ENCODE data around the gene DCAF17.
"Not testable (repeated sequence)": the region's sequence is repeated elsewhere in the genome, so short reads cannot be mapped to it uniquely, and the experiment has no call there.

Gene DCAF17

GRCh38 chr2:171485116-171485515, 51.1 kb downstream of the DCAF17 start:
- Histone ChIP-seq H3K9me3 (ENCODE audit: control insufficient read depth, low read length) (no peaks in the 10 kb centered on the region), H3K36me3 (ENCODE audit: control insufficient read depth, insufficient read depth, low read length) (peaks cover 6% of the 10 kb centered on the region), H3K4me1 (ENCODE audit: control insufficient read depth, insufficient read depth, low read length, poor library complexity, severe bottlenecking) (peaks cover 18% of the 10 kb centered on the region), H3K27ac (ENCODE audit: low read depth, low read length, severe bottlenecking) (no peak overlapping the region), H3K4me3 (ENCODE audit: extremely low read depth, insufficient read depth, low read length, poor library complexity, severe bottlenecking) (no peak overlapping the region)
- WGBS, 2 experiments (ENCODE audit: insufficient coverage in 2 of 2): no CpG with 5 or more reads among the region's 1 CpG

- no peak overlapping the region for H3K27ac ChIP-seq (ENCODE audit: low read depth, low read length, severe bottlenecking)
- H3K9me3 ChIP-seq (ENCODE audit: control insufficient read depth, low read length): no peaks in the 10 kb centered on the region
- WGBS, 2 experiments (ENCODE audit: insufficient coverage in 2 of 2): 88 to 97% methylated on average over 6 of the region's 6 CpGs
- H3K4me3 ChIP-seq (ENCODE audit: extremely low read depth, insufficient read depth, low read length, poor library complexity, severe bottlenecking): no peak overlapping the region
- peaks cover 7% of the 10 kb centered on the region for H3K4me1 ChIP-seq (ENCODE audit: control insufficient read depth, insufficient read depth, low read length, poor library complexity, severe bottlenecking)
- no peaks in the 10 kb centered on the region for H3K36me3 ChIP-seq (ENCODE audit: control insufficient read depth, insufficient read depth, low read length)
These were observed 53.2 kb downstream of the DCAF17 start for GRCh38 chr2:171487201-171487600.

- Histone ChIP-seq H3K9me3 (ENCODE audit: control insufficient read depth, low read length) (no peaks in the 10 kb centered on the region), H3K27ac (ENCODE audit: low read depth, low read length, severe bottlenecking) (no peak overlapping the region), H3K36me3 (ENCODE audit: control insufficient read depth, insufficient read depth, low read length) (no peaks in the 10 kb centered on the region), H3K4me1 (ENCODE audit: control insufficient read depth, insufficient read depth, low read length, poor library complexity, severe bottlenecking) (peaks cover under 1% of the 10 kb centered on the region), H3K4me3 (ENCODE audit: extremely low read depth, insufficient read depth, low read length, poor library complexity, severe bottlenecking) (no peak overlapping the region)
- 92 to 100% methylated on average over 2 of the region's 4 CpGs for WGBS, 2 experiments (ENCODE audit: insufficient coverage in 2 of 2)
These were observed 53.8 kb downstream of the DCAF17 start for GRCh38 chr2:171487803-171488259.

- H3K4me1 ChIP-seq (ENCODE audit: control insufficient read depth, insufficient read depth, low read length, poor library complexity, severe bottlenecking): no peaks in the 10 kb centered on the region
- H3K27ac ChIP-seq (ENCODE audit: low read depth, low read length, severe bottlenecking): no peak overlapping the region
- H3K9me3 ChIP-seq (ENCODE audit: control insufficient read depth, low read length): no peaks in the 10 kb centered on the region
- H3K36me3 ChIP-seq (ENCODE audit: control insufficient read depth, insufficient read depth, low read length): no peaks in the 10 kb centered on the region
- WGBS, 2 experiments (ENCODE audit: insufficient coverage in 2 of 2): 97 to 100% methylated on average over 1 to 2 of the region's 2 CpGs
- no peak overlapping the region for H3K4me3 ChIP-seq (ENCODE audit: extremely low read depth, insufficient read depth, low read length, poor library complexity, severe bottlenecking)
These were observed 56.6 kb downstream of the DCAF17 start for GRCh38 chr2:171490577-171490976.

GRCh38 chr2:171491292-171491691, 57.3 kb downstream of the DCAF17 start:
- Histone ChIP-seq H3K27ac (ENCODE audit: low read depth, low read length, severe bottlenecking) (no peak overlapping the region), H3K4me3 (ENCODE audit: extremely low read depth, insufficient read depth, low read length, poor library complexity, severe bottlenecking) (no peak overlapping the region), H3K4me1 (ENCODE audit: control insufficient read depth, insufficient read depth, low read length, poor library complexity, severe bottlenecking) (no peaks in the 10 kb centered on the region), H3K9me3 (ENCODE audit: control insufficient read depth, low read length) (no peaks in the 10 kb centered on the region), H3K36me3 (ENCODE audit: control insufficient read depth, insufficient read depth, low read length) (no peaks in the 10 kb centered on the region)
- 89 to 97% methylated on average over 3 of the region's 3 CpGs for WGBS, 2 experiments (ENCODE audit: insufficient coverage in 2 of 2)

- Histone ChIP-seq H3K9me3 (ENCODE audit: control insufficient read depth, low read length) (no peaks in the 10 kb centered on the region), H3K4me1 (ENCODE audit: control insufficient read depth, insufficient read depth, low read length, poor library complexity, severe bottlenecking) (no peaks in the 10 kb centered on the region), H3K4me3 (ENCODE audit: extremely low read depth, insufficient read depth, low read length, poor library complexity, severe bottlenecking) (no peak overlapping the region), H3K36me3 (ENCODE audit: control insufficient read depth, insufficient read depth, low read length) (no peaks in the 10 kb centered on the region), H3K27ac (ENCODE audit: low read depth, low read length, severe bottlenecking) (no peak overlapping the region)
- 86 to 100% methylated on average over 1 to 5 of the region's 6 CpGs for WGBS, 2 experiments (ENCODE audit: insufficient coverage in 2 of 2)
These were observed 58.6 kb downstream of the DCAF17 start for GRCh38 chr2:171492664-171493063.

GRCh38 chr2:171497664-171498063, 63.6 kb downstream of the DCAF17 start:
- WGBS, 2 experiments (ENCODE audit: insufficient coverage in 2 of 2): 88 to 100% methylated on average over 5 of the region's 5 CpGs
- H3K9me3 ChIP-seq (ENCODE audit: control insufficient read depth, low read length); H3K27ac ChIP-seq (ENCODE audit: low read depth, low read length, severe bottlenecking); H3K4me3 ChIP-seq (ENCODE audit: extremely low read depth, insufficient read depth, low read length, poor library complexity, severe bottlenecking); H3K36me3 ChIP-seq (ENCODE audit: control insufficient read depth, insufficient read depth, low read length); H3K4me1 ChIP-seq (ENCODE audit: control insufficient read depth, insufficient read depth, low read length, poor library complexity, severe bottlenecking): not testable (repeated sequence)

GRCh38 chr2:171505374-171505773, 71.3 kb downstream of the DCAF17 start:
- Histone ChIP-seq H3K4me3 (ENCODE audit: extremely low read depth, insufficient read depth, low read length, poor library complexity, severe bottlenecking) (no peak overlapping the region), H3K4me1 (ENCODE audit: control insufficient read depth, insufficient read depth, low read length, poor library complexity, severe bottlenecking) (no peaks in the 10 kb centered on the region), H3K27ac (ENCODE audit: low read depth, low read length, severe bottlenecking) (no peak overlapping the region), H3K36me3 (ENCODE audit: control insufficient read depth, insufficient read depth, low read length) (no peaks in the 10 kb centered on the region), H3K9me3 (ENCODE audit: control insufficient read depth, low read length) (peaks cover 6% of the 10 kb centered on the region)
- 100% methylated on average over 1 of the region's 2 CpGs; no CpG with 5 or more reads in 1 of the 2 experiments for WGBS, 2 experiments (ENCODE audit: insufficient coverage in 2 of 2)

GRCh38 chr2:171509945-171510731, 76.1 kb downstream of the DCAF17 start:
- Histone ChIP-seq H3K36me3 (ENCODE audit: control insufficient read depth, insufficient read depth, low read length) (no peaks in the 10 kb centered on the region), H3K9me3 (ENCODE audit: control insufficient read depth, low read length) (no peaks in the 10 kb centered on the region), H3K4me1 (ENCODE audit: control insufficient read depth, insufficient read depth, low read length, poor library complexity, severe bottlenecking) (peaks cover 9% of the 10 kb centered on the region), H3K4me3 (ENCODE audit: extremely low read depth, insufficient read depth, low read length, poor library complexity, severe bottlenecking) (no peak overlapping the region), H3K27ac (ENCODE audit: low read depth, low read length, severe bottlenecking) (no peak overlapping the region)
- 43 to 52% methylated on average over 2 to 3 of the region's 9 CpGs for whole genome bisulfite sequencing, 2 experiments (ENCODE audit: insufficient coverage in 2 of 2)

GRCh38 chr2:171512014-171512413, 78.0 kb downstream of the DCAF17 start:
- 89 to 90% methylated on average over 2 of the region's 2 CpGs for WGBS, 2 experiments (ENCODE audit: insufficient coverage in 2 of 2)

GRCh38 chr2:171512683-171513195, 78.7 kb downstream of the DCAF17 start:
- no peaks in the 10 kb centered on the region for H3K36me3 ChIP-seq (ENCODE audit: control insufficient read depth, insufficient read depth, low read length)
- WGBS, 2 experiments (ENCODE audit: insufficient coverage in 2 of 2): no CpG with 5 or more reads among the region's 1 CpG
- peaks cover 4% of the 10 kb centered on the region for H3K9me3 ChIP-seq (ENCODE audit: control insufficient read depth, low read length)
- no peak overlapping the region for H3K27ac ChIP-seq (ENCODE audit: low read depth, low read length, severe bottlenecking)
- H3K4me3 ChIP-seq (ENCODE audit: extremely low read depth, insufficient read depth, low read length, poor library complexity, severe bottlenecking): no peak overlapping the region
- peaks cover 14% of the 10 kb centered on the region for H3K4me1 ChIP-seq (ENCODE audit: control insufficient read depth, insufficient read depth, low read length, poor library complexity, severe bottlenecking)

More at GRCh38 chr2:171512014-171512413, 78.0 kb downstream of the DCAF17 start:
- peaks cover 14% of the 10 kb centered on the region for H3K4me1 ChIP-seq (ENCODE audit: control insufficient read depth, insufficient read depth, low read length, poor library complexity, severe bottlenecking)
- H3K27ac ChIP-seq (ENCODE audit: low read depth, low read length, severe bottlenecking): no peak overlapping the region
- H3K9me3 ChIP-seq (ENCODE audit: control insufficient read depth, low read length): peaks cover 4% of the 10 kb centered on the region
- H3K36me3 ChIP-seq (ENCODE audit: control insufficient read depth, insufficient read depth, low read length): no peaks in the 10 kb centered on the region
- no peak overlapping the region for H3K4me3 ChIP-seq (ENCODE audit: extremely low read depth, insufficient read depth, low read length, poor library complexity, severe bottlenecking)
